NCI-H2227 (cell line): ENCODE results near the gene KRTAP10-5.
"Not testable (repeated sequence)": the region's sequence is repeated elsewhere in the genome, so short reads cannot be mapped to it uniquely, and the experiment has no call there.

ENCODE experiments used
- DNase-seq: peaks from one replicate; lab custom pipeline; 2025; ENCODE audit not compliant: unreplicated experiment; lab: John Stamatoyannopoulos, UW

The KRTAP10-5 gene

GRCh38 chr21:44580231-44580821 lies at the start of gene KRTAP10-5:
Gene KRTAP10-5, minus strand, starts transcription at chr21:44580604. Its CDS starts 26 bp downstream, at chr21:44580578.
- DNase-seq, result peak; percentile 38

GRCh38 chr21:44628707-44629391 lies 48.4 kb upstream of the KRTAP10-5 start:
- no peak for DNase-seq

- not testable (repeated sequence) for DNase-seq
Measured at GRCh38 chr21:44627831-44628233, 47.4 kb upstream of the KRTAP10-5 start.

GRCh38 chr21:44627181-44627822 lies 46.9 kb upstream of the KRTAP10-5 start:
- not testable (repeated sequence) for DNase-seq

GRCh38 chr21:44626673-44627143 lies 46.3 kb upstream of the KRTAP10-5 start, which contains the start of gene KRTAP10-9:
Gene KRTAP10-9, plus strand, starts transcription at chr21:44627093. Its CDS starts 79 bp downstream, at chr21:44627172.
- DNase-seq, result no peak

GRCh38 chr21:44626262-44626661 lies 45.9 kb upstream of the KRTAP10-5 start:
- no peak for DNase-seq

GRCh38 chr21:44625756-44626155 lies 45.4 kb upstream of the KRTAP10-5 start:
- no peak for DNase-seq

- no peak for DNase-seq
Measured at GRCh38 chr21:44623575-44623974, 43.2 kb upstream of the KRTAP10-5 start.

- no peak for DNase-seq
Measured at GRCh38 chr21:44619886-44620285, 39.5 kb upstream of the KRTAP10-5 start.

GRCh38 chr21:44618909-44619308 lies 38.5 kb upstream of the KRTAP10-5 start:
- DNase-seq, result no peak

- DNase-seq, result no peak
Measured at GRCh38 chr21:44618504-44618903, 38.1 kb upstream of the KRTAP10-5 start.

GRCh38 chr21:44617071-44617501 lies 36.7 kb upstream of the KRTAP10-5 start:
- DNase-seq, result no peak

- DNase-seq, result no peak
Measured at GRCh38 chr21:44616591-44616926, 36.2 kb upstream of the KRTAP10-5 start.

- no peak for DNase-seq
Measured at GRCh38 chr21:44615911-44616590, 35.6 kb upstream of the KRTAP10-5 start.

GRCh38 chr21:44615466-44615865 lies 35.1 kb upstream of the KRTAP10-5 start:
- no peak for DNase-seq

GRCh38 chr21:44614961-44615391 lies 34.6 kb upstream of the KRTAP10-5 start:
- DNase-seq, result no peak

GRCh38 chr21:44614161-44614631 lies 33.8 kb upstream of the KRTAP10-5 start:
- no peak for DNase-seq

GRCh38 chr21:44613386-44614155 lies 33.2 kb upstream of the KRTAP10-5 start:
- DNase-seq, result no peak

GRCh38 chr21:44612669-44613229 lies 32.3 kb upstream of the KRTAP10-5 start:
- no peak for DNase-seq

GRCh38 chr21:44612029-44612486 lies 31.7 kb upstream of the KRTAP10-5 start, which contains the start of gene KRTAP10-8:
Gene KRTAP10-8, plus strand, starts transcription at chr21:44612079. Its CDS starts 22 bp downstream, at chr21:44612101.
- DNase-seq, result no peak
